C4-2B (cell line): Measurements from ENCODE around the gene CDCA3.
"Not testable (repeated sequence)": the region's sequence is repeated elsewhere in the genome, so short reads cannot be mapped to it uniquely, and the experiment has no call there.

Experiments
- H3K27ac ChIP-seq: fragments of 450-650 bp; 2 replicates; pipeline ENCODE4 v1.5.1; 2017
- ZFX ChIP-seq: fragments of 450-650 bp; IDR thresholded peaks from 2 replicates; pipeline ENCODE4 v1.6.1; 2017
- TF ChIP-seq, protein P1 (sequence below): fragments of 450-650 bp; conservative IDR thresholded peaks from 2 replicates; pipeline ENCODE4 v1.5.1; 2017; ENCODE audit warnings: mild to moderate bottlenecking

Gene CDCA3

GRCh38 chr12:6890789-6891645 is 39.9 kb upstream of the CDCA3 start:
- no peak for TF ChIP-seq ZFX
- TF ChIP-seq, protein P1, sequence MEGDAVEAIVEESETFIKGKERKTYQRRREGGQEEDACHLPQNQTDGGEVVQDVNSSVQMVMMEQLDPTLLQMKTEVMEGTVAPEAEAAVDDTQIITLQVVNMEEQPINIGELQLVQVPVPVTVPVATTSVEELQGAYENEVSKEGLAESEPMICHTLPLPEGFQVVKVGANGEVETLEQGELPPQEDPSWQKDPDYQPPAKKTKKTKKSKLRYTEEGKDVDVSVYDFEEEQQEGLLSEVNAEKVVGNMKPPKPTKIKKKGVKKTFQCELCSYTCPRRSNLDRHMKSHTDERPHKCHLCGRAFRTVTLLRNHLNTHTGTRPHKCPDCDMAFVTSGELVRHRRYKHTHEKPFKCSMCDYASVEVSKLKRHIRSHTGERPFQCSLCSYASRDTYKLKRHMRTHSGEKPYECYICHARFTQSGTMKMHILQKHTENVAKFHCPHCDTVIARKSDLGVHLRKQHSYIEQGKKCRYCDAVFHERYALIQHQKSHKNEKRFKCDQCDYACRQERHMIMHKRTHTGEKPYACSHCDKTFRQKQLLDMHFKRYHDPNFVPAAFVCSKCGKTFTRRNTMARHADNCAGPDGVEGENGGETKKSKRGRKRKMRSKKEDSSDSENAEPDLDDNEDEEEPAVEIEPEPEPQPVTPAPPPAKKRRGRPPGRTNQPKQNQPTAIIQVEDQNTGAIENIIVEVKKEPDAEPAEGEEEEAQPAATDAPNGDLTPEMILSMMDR: peak; percentile 99
- H3K27ac ChIP-seq: peak overlapping the region; percentile 80

- peak overlapping the region; percentile 80 for H3K27ac ChIP-seq
Measured at GRCh38 chr12:6889775-6890573, 38.9 kb upstream of the CDCA3 start.

DNA sequence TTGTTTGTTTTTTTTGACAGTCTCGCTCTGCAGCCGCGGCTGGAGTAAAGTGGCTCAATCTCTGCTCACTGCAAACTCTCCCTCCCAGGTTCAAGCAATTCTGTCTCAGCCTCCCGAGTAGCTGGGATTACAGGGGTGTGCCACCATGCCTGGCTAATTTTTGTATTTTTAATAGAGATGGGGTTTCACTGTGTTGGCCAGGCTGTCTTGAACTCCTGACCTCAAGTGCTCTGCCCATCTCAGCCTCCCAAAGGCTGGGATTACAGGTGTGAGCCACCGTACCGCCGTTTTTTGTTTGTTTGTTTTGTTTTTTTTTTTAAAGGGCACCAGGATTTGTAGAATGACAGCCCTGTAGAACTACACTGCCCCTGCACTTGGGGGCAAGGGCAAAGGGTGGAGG is 37.7 kb upstream of the CDCA3 start:
- peak overlapping the region; percentile 9; the same call in 1 of the 2 replicates for H3K27ac ChIP-seq

- peak overlapping the region; percentile 9; the same call in 1 of the 2 replicates for H3K27ac ChIP-seq
- TF ChIP-seq, protein P1: no peak
- no peak for TF ChIP-seq ZFX
Measured at GRCh38 chr12:6888360-6888759, 37.3 kb upstream of the CDCA3 start.

DNA sequence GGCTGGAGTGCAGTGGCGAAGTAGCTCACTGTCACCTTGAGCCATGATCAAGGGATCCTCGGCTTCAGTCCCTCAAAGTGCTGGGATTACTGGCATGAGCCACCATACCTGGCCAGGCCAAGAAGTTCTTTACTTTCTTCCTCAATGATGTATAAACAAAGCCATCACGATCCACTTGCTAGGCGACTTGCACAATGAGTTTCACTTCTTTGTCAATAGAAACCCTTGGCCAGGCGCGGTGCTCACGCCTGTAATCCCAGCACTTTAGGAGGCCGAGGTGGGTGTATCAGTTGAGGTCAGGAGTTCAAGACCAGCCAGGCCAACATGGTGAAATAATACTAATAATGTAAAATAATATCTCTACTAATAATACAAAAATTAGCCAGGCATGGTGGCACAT is 36.4 kb upstream of the CDCA3 start:
- no peak overlapping the region for H3K27ac ChIP-seq
- TF ChIP-seq, protein P1: no peak
- no peak for TF ChIP-seq ZFX

- H3K27ac ChIP-seq: not testable (repeated sequence)
Measured at GRCh38 chr12:6886206-6886999, 35.3 kb upstream of the CDCA3 start.

GRCh38 chr12:6884539-6884938 is 33.5 kb upstream of the CDCA3 start:
- TF ChIP-seq, protein P1: no peak
- no peak for TF ChIP-seq ZFX
- H3K27ac ChIP-seq: no peak overlapping the region

- TF ChIP-seq, protein P1: no peak
- TF ChIP-seq ZFX: no peak
- no peak overlapping the region for H3K27ac ChIP-seq
Measured at GRCh38 chr12:6883683-6884082, 32.6 kb upstream of the CDCA3 start.
